A549 (cell line): ENCODE measurements around the gene RXRG. TPM values are rescaled to one million over a fixed set of nuclear protein-coding genes. Genes with fewer than 3 reads are reported as not detected.

Source experiments
- ATAC-seq, 2 experiments: fragments of 200-7000 bp in 1 of 2; fragments of >200 bp in 1 of 2; cut with Nextera tagmentation in 1 of 2; cut with Tn5 transposase in 1 of 2; 3 replicates each; pipeline versions ENCODE4 v1.8.0 to v1.9.1; 2018 to 2020; ENCODE audit warnings: mild to moderate bottlenecking in 1 of 2, moderate library complexity in 1 of 2
- CTCF ChIA-PET: fragments of 300-600 bp; sonication (Branson Sonifier 250); formaldehyde crosslinking; extraction: SDS; loops from one replicate; lab custom pipeline; 2021; ENCODE audit warnings: antibody characterized with exemption, inconsistent platforms; lab: Yijun Ruan, JAX
- POLR2A ChIA-PET: fragments of 350-600 bp; formaldehyde crosslinking; extraction: SDS; loops from one replicate; lab custom pipeline; 2021; ENCODE audit warnings: antibody characterized with exemption, inconsistent platforms; lab: Yijun Ruan, JAX
- DNase-seq, 2 experiments: peaks; one replicate each; pipeline versions ENCODE4 v3.0.0 to v3.0.0-alpha.2; 2011 to 2016; ENCODE audit warnings: low read depth in 1 of 2, low spot score in 1 of 2
- FAIRE-seq: peaks from 2 replicates; lab custom pipeline; 2011; peaks lifted over from hg19 to GRCh38; lab: Jason Lieb, UNC
- H3K27ac ChIP-seq, 2 experiments: fragments of >200 bp; sonication (Bioruptor Twin); formaldehyde crosslinking; 3 replicates each; pipeline ENCODE4 v1.5.1; 2016 to 2017
- H3K4me1 ChIP-seq: fragments of >200 bp; sonication (Bioruptor Twin); formaldehyde crosslinking; 3 replicates; pipeline ENCODE4 v1.6.1; 2016
- H3K4me2 ChIP-seq: fragments of >200 bp; sonication (Bioruptor Twin); formaldehyde crosslinking; 3 replicates; pipeline ENCODE4 v1.6.1; 2016
- H3K4me3 ChIP-seq: fragments of >200 bp; sonication (Bioruptor Twin); formaldehyde crosslinking; 3 replicates; pipeline ENCODE4 v1.5.1; 2016
- H3K9me3 ChIP-seq: fragments of >200 bp; sonication (Bioruptor Twin); formaldehyde crosslinking; 3 replicates; pipeline ENCODE4 v1.6.1; 2016
- BHLHE40 ChIP-seq: IDR thresholded peaks from 2 replicates; pipeline ENCODE4 v1.6.1; 2012; ENCODE audit warnings: low read depth, low read length, inconsistent platforms
- CHD2 ChIP-seq: fragments of 150-350 bp; IDR thresholded peaks from 2 replicates; pipeline ENCODE4 v1.6.1; 2014; ENCODE audit warnings: low read length; ENCODE audit not compliant: partially characterized antibody
- EHMT2 ChIP-seq: fragments of 200-600 bp; sonication (generic); IDR thresholded peaks from 2 replicates; pipeline ENCODE4 v1.6.1; 2016; ENCODE audit warnings: antibody characterized with exemption, low read depth, mild to moderate bottlenecking, moderate library complexity
- FOXS1 ChIP-seq: fragments of 250-450 bp; sonication (Bioruptor Pico); IDR thresholded peaks from 2 replicates; pipeline ENCODE4 v1.5.0; 2020; ENCODE audit warnings: mild to moderate bottlenecking, moderate library complexity
- GATA3 ChIP-seq: IDR thresholded peaks from 2 replicates; pipeline ENCODE4 v1.6.1; 2012; ENCODE audit warnings: borderline replicate concordance
- HDAC2 ChIP-seq: fragments of 200-600 bp; sonication (generic); IDR thresholded peaks from 2 replicates; pipeline ENCODE4 v1.6.1; 2016
- HES2 ChIP-seq: fragments of >200 bp; sonication (Bioruptor Twin); formaldehyde crosslinking; IDR thresholded peaks from 2 replicates; pipeline ENCODE4 v1.6.1; 2016
- HEYL ChIP-seq: fragments of 250-450 bp; sonication (Bioruptor Pico); IDR thresholded peaks from 2 replicates; pipeline ENCODE4 v1.8.0; 2021; ENCODE audit warnings: mild to moderate bottlenecking, moderate library complexity
- HMGXB4 ChIP-seq: fragments of 250-450 bp; sonication (Bioruptor Pico); IDR thresholded peaks from 2 replicates; pipeline ENCODE4 v1.5.0; 2021; ENCODE audit warnings: mild to moderate bottlenecking, moderate library complexity, borderline replicate concordance
- HOXA7 ChIP-seq: fragments of 250-450 bp; sonication (Bioruptor Pico); IDR thresholded peaks from 2 replicates; pipeline ENCODE4 v1.5.0; 2020; ENCODE audit warnings: mild to moderate bottlenecking, moderate library complexity
- HOXB13 ChIP-seq: fragments of 250-450 bp; sonication (Bioruptor Pico); IDR thresholded peaks from 2 replicates; pipeline ENCODE4 v1.5.0; 2020; ENCODE audit warnings: low read depth, mild to moderate bottlenecking, moderate library complexity
- JUN ChIP-seq, 2 experiments: fragments of >200 bp; sonication (Bioruptor Twin); formaldehyde crosslinking; IDR thresholded peaks; 2 replicates in 1 of 2; 3 replicates in 1 of 2; pipeline ENCODE4 v1.6.1; 2016 to 2017
- KDM1A ChIP-seq: fragments of 200-600 bp; sonication (generic); IDR thresholded peaks from 2 replicates; pipeline ENCODE4 v1.6.1; 2016; ENCODE audit warnings: low read depth, mild to moderate bottlenecking
- MAFK ChIP-seq: fragments of 450-650 bp; IDR thresholded peaks from 2 replicates; pipeline ENCODE4 v1.6.1; 2014; ENCODE audit not compliant: partially characterized antibody
- MAX ChIP-seq: IDR thresholded peaks from 2 replicates; pipeline ENCODE4 v1.6.1; 2012
- RAD21 ChIP-seq, 2 experiments: fragments of >200 bp in 1 of 2; sonication (Bioruptor Twin) in 1 of 2; formaldehyde crosslinking in 1 of 2; IDR thresholded peaks in 1 of 2; conservative IDR thresholded peaks in 1 of 2; 2 replicates in 1 of 2; 3 replicates in 1 of 2; pipeline ENCODE4 v1.6.1; 2012 to 2018; ENCODE audit warnings: inconsistent platforms in 1 of 2
- SREBF2 ChIP-seq: fragments of 450-650 bp; IDR thresholded peaks from 2 replicates; pipeline ENCODE4 v1.6.1; 2014; ENCODE audit warnings: mild to moderate bottlenecking, moderate library complexity
- TFCP2L1 ChIP-seq: fragments of 250-450 bp; sonication (Bioruptor Pico); IDR thresholded peaks from 2 replicates; pipeline ENCODE4 v1.5.0; 2021; ENCODE audit warnings: mild to moderate bottlenecking
- TP53 ChIP-seq: fragments of 250-450 bp; sonication (Bioruptor Pico); IDR thresholded peaks from 2 replicates; pipeline ENCODE4 v1.5.0; 2021; ENCODE audit warnings: mild to moderate bottlenecking, moderate library complexity
- WGBS: methylation state at CpG from one replicate; pipeline ENCODE4 v1.1.6; 2017; ENCODE audit errors: missing lambda C conversion rate; 5-methylcytosine and 5-hydroxymethylcytosine counted together
- polyA plus RNA-seq, 4 experiments: library from polyadenylated mRNA; depleted of rRNA in 3 of 4; stranded (reverse); fragments of >200 nt; fragmentation: RNase III in 1 of 4; extraction: RNeasy Plus Mini Kit Qiagen cat#74134 plus additional on column Dnase treatment in 1 of 4; gene quantifications; 2 replicates in 3 of 4; 3 replicates in 1 of 4; pipeline ENCODE4 v1.2.3, GENCODE V29; 2011 to 2017
- TF ChIP-seq, protein P1 (sequence below): IDR thresholded peaks from 2 replicates; pipeline ENCODE4 v1.6.1; 2012; ENCODE audit warnings: low read depth, borderline replicate concordance
- TF ChIP-seq, protein P2 (sequence below): fragments of >200 bp; sonication (Bioruptor Twin); formaldehyde crosslinking; IDR thresholded peaks from 3 replicates; pipeline ENCODE4 v1.5.1; 2016

The RXRG gene
- polyA plus RNA-seq, 2 of the 4 experiments (the other 2 are of a cell fraction), result not detected

DNA sequence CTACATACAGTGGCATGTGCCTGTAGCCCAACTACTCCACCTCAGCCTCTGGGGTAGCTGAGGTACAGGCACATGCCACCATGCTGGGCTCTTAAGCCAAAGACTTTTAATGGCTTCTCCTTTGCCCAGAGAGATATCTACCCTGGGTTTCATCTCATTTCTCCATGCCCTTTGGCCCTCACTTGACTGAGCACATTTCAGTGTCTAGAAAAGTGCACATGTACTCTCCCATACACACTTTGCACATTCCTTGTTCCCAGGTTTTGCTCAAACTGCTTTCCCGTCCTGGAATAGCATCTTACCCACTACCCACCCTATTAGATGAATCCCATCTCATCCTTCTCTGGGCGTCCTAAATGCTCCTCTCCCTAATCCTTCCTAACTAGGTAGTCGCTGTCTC lies 10.2 kb upstream of the RXRG start:
- H3K4me3 ChIP-seq, result no peak overlapping the region
- no peak for TF ChIP-seq MAX
- no peak for TF ChIP-seq FOXS1 (CRISPR knock-in tag)
- TF ChIP-seq HES2, result no peak
- no peak for TF ChIP-seq BHLHE40
- no peak for TF ChIP-seq HEYL (CRISPR knock-in tag)
- TF ChIP-seq EHMT2, result no peak
- TF ChIP-seq CHD2, result no peak
- no peak overlapping the region for H3K4me2 ChIP-seq
- no peak for FAIRE-seq
- H3K27ac ChIP-seq, result no peak overlapping the region
- no peak for ATAC-seq
- 2% methylated on average over 3 of the region's 3 CpGs for WGBS
- POLR2A ChIA-PET, result no interaction called here
- H3K4me1 ChIP-seq, result no peaks in the 10 kb centered on the region
- H3K9me3 ChIP-seq, result no peaks in the 10 kb centered on the region
- CTCF ChIA-PET, result no interaction called here
- no peak for DNase-seq

DNA sequence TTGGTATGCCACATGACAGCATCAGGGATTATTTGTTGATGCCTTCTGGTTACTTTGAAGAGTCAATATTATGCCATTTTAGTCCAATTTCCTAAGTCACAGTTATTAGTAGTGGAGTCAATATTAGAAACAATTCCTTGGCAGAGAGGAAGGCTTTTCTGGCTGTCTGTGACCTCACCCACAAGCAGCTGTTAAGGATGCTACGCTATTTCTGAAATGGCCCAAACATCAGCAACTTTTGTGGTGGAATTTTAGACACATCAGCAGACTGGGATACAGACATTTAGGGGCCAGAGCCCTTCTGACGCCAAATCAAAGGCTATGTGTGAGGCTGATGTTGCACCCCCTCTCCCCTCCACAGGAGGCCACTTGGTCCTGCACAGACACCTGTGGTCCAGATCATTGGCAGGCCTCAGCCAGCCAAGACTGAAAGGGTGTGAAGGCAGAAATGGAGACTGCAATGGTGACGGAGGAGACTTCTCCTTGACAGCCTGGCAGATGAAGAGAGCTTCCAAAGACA lies 9.2 kb upstream of the RXRG start:
- POLR2A ChIA-PET, result no interaction called here
- FAIRE-seq, result no peak
- CTCF ChIA-PET, result no interaction called here
- Histone ChIP-seq H3K4me2 (no peak overlapping the region), H3K4me3 (no peak overlapping the region), H3K4me1 (no peaks in the 10 kb centered on the region), H3K27ac (no peak overlapping the region), H3K9me3 (no peaks in the 10 kb centered on the region)
- 5% methylated on average over 3 of the region's 3 CpGs for WGBS
- TF ChIP-seq SREBF2, result no peak
- no peak for TF ChIP-seq HMGXB4 (CRISPR knock-in tag)
- TF ChIP-seq HOXB13 (CRISPR knock-in tag), result no peak
- no peak for TF ChIP-seq HOXA7 (CRISPR knock-in tag)
- no peak for TF ChIP-seq TFCP2L1 (CRISPR knock-in tag)
- no peak for TF ChIP-seq KDM1A
- no peak for TF ChIP-seq BHLHE40
- TF ChIP-seq GATA3, result no peak
- no peak for TF ChIP-seq MAFK
- TF ChIP-seq RAD21 (conservative IDR thresholded peaks at IDR 0.05 in 1 of 2, IDR thresholded peaks at IDR 0.05 in 1 of 2), result no peak
- no peak for TF ChIP-seq TP53
- TF ChIP-seq, protein P1, sequence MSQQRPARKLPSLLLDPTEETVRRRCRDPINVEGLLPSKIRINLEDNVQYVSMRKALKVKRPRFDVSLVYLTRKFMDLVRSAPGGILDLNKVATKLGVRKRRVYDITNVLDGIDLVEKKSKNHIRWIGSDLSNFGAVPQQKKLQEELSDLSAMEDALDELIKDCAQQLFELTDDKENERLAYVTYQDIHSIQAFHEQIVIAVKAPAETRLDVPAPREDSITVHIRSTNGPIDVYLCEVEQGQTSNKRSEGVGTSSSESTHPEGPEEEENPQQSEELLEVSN, result no peak
- TF ChIP-seq, all 56 proteins: peak for 0
- ATAC-seq (no peak), DNase-seq (no peak)

DNA sequence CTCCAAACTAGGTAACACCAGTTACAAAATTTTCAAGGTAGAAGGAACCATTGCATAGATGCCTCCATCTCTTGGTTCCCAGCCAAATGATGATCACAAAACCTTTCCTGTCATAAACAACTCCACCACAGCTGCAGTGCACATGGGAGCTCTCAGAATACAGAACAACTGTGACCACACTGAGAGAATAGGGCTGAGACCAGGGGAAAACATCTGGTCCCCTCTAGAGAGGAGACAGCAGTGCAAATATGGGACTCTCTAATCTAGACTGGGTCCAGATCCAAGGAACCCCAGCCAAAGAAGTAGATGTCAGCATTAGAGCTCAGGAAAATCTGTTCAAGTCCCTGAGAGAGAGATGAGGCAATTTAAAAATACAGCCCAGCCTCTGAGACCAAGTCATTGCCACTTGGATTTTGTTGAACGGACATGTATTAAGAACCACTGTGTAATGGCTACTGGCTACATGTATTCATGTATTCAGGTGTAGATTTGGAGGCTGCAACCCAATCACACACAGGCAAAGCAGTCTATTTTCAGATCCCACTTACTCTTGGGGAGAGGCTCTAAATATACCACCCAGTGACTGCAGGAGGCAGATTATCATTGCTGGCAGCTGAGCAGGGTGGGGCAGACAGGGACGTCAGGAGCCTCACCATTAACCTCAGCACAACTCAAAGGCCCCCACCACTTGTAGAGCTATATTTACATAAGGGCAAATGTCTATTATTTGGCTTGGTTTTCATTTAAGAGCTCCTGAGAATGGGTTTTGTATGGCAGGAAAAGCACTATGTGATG lies 7.6 kb upstream of the RXRG start:
- POLR2A ChIA-PET, result no interaction called here
- DNase-seq (no peak), FAIRE-seq (no peak), ATAC-seq (no peak)
- TF ChIP-seq HOXA7 (CRISPR knock-in tag) (no peak), HEYL (CRISPR knock-in tag) (no peak), KDM1A (no peak), GATA3 (no peak), RAD21 (conservative IDR thresholded peaks at IDR 0.05 in 1 of 2, IDR thresholded peaks at IDR 0.05 in 1 of 2) (no peak), JUN (IDR thresholded peaks at IDR 0.05) (no peak), HDAC2 (no peak)
- TF ChIP-seq, protein P2, sequence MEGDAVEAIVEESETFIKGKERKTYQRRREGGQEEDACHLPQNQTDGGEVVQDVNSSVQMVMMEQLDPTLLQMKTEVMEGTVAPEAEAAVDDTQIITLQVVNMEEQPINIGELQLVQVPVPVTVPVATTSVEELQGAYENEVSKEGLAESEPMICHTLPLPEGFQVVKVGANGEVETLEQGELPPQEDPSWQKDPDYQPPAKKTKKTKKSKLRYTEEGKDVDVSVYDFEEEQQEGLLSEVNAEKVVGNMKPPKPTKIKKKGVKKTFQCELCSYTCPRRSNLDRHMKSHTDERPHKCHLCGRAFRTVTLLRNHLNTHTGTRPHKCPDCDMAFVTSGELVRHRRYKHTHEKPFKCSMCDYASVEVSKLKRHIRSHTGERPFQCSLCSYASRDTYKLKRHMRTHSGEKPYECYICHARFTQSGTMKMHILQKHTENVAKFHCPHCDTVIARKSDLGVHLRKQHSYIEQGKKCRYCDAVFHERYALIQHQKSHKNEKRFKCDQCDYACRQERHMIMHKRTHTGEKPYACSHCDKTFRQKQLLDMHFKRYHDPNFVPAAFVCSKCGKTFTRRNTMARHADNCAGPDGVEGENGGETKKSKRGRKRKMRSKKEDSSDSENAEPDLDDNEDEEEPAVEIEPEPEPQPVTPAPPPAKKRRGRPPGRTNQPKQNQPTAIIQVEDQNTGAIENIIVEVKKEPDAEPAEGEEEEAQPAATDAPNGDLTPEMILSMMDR, result no peak
- Histone ChIP-seq H3K27ac (no peak overlapping the region), H3K4me1 (no peaks in the 10 kb centered on the region), H3K4me2 (no peak overlapping the region), H3K4me3 (no peak overlapping the region), H3K9me3 (no peaks in the 10 kb centered on the region)
- CTCF ChIA-PET, result no interaction called here
- 0% methylated on average over 2 of the region's 2 CpGs for WGBS
